ENCODE measurements around the gene VIP.

GRCh38 chr6:152776833-152777232 is 26.2 kb downstream of the VIP start:
- TF ChIP-seq CTCF (IDR thresholded peaks at IDR 0.05) = no peak
- TF ChIP-seq POLR2A (IDR thresholded peaks at IDR 0.05) = no peak

Data from thyroid gland (tissue), 4 donors.